HG03521 (cell line): ENCODE results near the gene BTG4.

Experiments used
- ATAC-seq: cut with Tn5 transposase; IDR thresholded peaks from one replicate; pipeline ENCODE4 v1.9.1; 2021; ENCODE audit warnings: mild to moderate bottlenecking, moderate library complexity; ENCODE audit not compliant: unreplicated experiment

Gene BTG4

GRCh38 chr11:111456859-111457730 is 55.1 kb downstream of the BTG4 start:
- ATAC-seq = no peak

- no peak for ATAC-seq
Observed at GRCh38 chr11:111456086-111456858, 55.9 kb downstream of the BTG4 start.

GRCh38 chr11:111455291-111456085 is 56.7 kb downstream of the BTG4 start:
- no peak for ATAC-seq

- no peak for ATAC-seq
Observed at GRCh38 chr11:111454561-111455192, 57.5 kb downstream of the BTG4 start.

GRCh38 chr11:111452817-111453552 is 59.2 kb downstream of the BTG4 start:
- no peak for ATAC-seq

- ATAC-seq = no peak
Observed at GRCh38 chr11:111452146-111452545, 60.0 kb downstream of the BTG4 start.

GRCh38 chr11:111450480-111451320 is 61.5 kb downstream of the BTG4 start:
- peak; percentile 58 for ATAC-seq

- no peak for ATAC-seq
Observed at GRCh38 chr11:111449696-111450479, 62.3 kb downstream of the BTG4 start.

GRCh38 chr11:111448831-111449557 is 63.2 kb downstream of the BTG4 start:
- no peak for ATAC-seq

GRCh38 chr11:111448414-111448813 is 63.8 kb downstream of the BTG4 start:
- no peak for ATAC-seq

- ATAC-seq = no peak
Observed at GRCh38 chr11:111447931-111448330, 64.3 kb downstream of the BTG4 start.

- no peak for ATAC-seq
Observed at GRCh38 chr11:111447112-111447471, 65.1 kb downstream of the BTG4 start.

GRCh38 chr11:111446404-111447111 is 65.6 kb downstream of the BTG4 start:
- peak; percentile 85 for ATAC-seq

- ATAC-seq = no peak
Observed at GRCh38 chr11:111445586-111445985, 66.6 kb downstream of the BTG4 start.
